Keratinocyte (primary cell): ENCODE measurements around the gene ZCCHC7. TPM values are rescaled to one million over a fixed set of nuclear protein-coding genes. Genes with fewer than 3 reads are reported as not detected.

Source experiments
- DNase-seq: peaks from one replicate; pipeline ENCODE4 v3.0.0-alpha.2; 2011; ENCODE audit warnings: low read depth, missing footprints, low spot score
- FAIRE-seq: peaks from 2 replicates; lab custom pipeline; 2011; peaks lifted over from hg19 to GRCh38; lab: Jason Lieb, UNC
- H2AFZ ChIP-seq: 2 replicates; pipeline ENCODE4 v1.6.0; 2012; ENCODE audit warnings: low read length, control low read depth, inconsistent platforms; ENCODE audit not compliant: control insufficient read depth
- H3K27ac ChIP-seq: 2 replicates; pipeline ENCODE4 v1.5.1; 2011; ENCODE audit warnings: low read length; ENCODE audit not compliant: control insufficient read depth, insufficient read depth
- H3K27me3 ChIP-seq: 3 replicates; pipeline ENCODE4 v1.6.0; 2011; ENCODE audit warnings: low read length; ENCODE audit not compliant: control insufficient read depth, insufficient read depth; ENCODE audit errors: extremely low read depth
- H3K36me3 ChIP-seq, 2 experiments: 2 replicates in 1 of 2; 3 replicates in 1 of 2; pipeline ENCODE4 v1.5.1; 2011; ENCODE audit warnings: low read length in 2 of 2, mild to moderate bottlenecking in 1 of 2; ENCODE audit not compliant: control insufficient read depth in 2 of 2, insufficient read depth in 2 of 2; ENCODE audit errors: extremely low read depth in 1 of 2
- H3K4me1 ChIP-seq: 3 replicates; pipeline ENCODE4 v1.5.1; 2011; ENCODE audit warnings: low read length; ENCODE audit not compliant: control insufficient read depth, insufficient read depth; ENCODE audit errors: extremely low read depth
- H3K4me2 ChIP-seq: 3 replicates; pipeline ENCODE4 v1.6.0; 2011; ENCODE audit warnings: low read depth, low read length; ENCODE audit not compliant: control insufficient read depth, insufficient read depth; ENCODE audit errors: extremely low read depth
- H3K4me3 ChIP-seq, 3 experiments: fragments of 200-600 bp in 1 of 3; sonication (generic) in 1 of 3; 2 replicates in 2 of 3; 3 replicates in 1 of 3; pipeline ENCODE4 v1.5.1; 2011 to 2016; ENCODE audit warnings: low read length in 3 of 3, mild to moderate bottlenecking in 3 of 3, control low read depth in 2 of 3, inconsistent platforms in 1 of 3, low read depth in 1 of 3, mixed read lengths in 1 of 3, mixed run types in 1 of 3, moderate library complexity in 1 of 3; ENCODE audit not compliant: control insufficient read depth in 2 of 3, insufficient read depth in 2 of 3; ENCODE audit errors: extremely low read depth in 1 of 3
- H3K79me2 ChIP-seq: 2 replicates; pipeline ENCODE4 v1.6.0; 2012; ENCODE audit warnings: low read length; ENCODE audit not compliant: control insufficient read depth, insufficient read depth
- H3K9ac ChIP-seq: 3 replicates; pipeline ENCODE4 v1.6.0; 2011; ENCODE audit warnings: low read length; ENCODE audit not compliant: control insufficient read depth, insufficient read depth; ENCODE audit errors: extremely low read depth
- H3K9me1 ChIP-seq: 3 replicates; pipeline ENCODE4 v1.6.0; 2011; ENCODE audit warnings: low read length; ENCODE audit not compliant: control insufficient read depth, insufficient read depth; ENCODE audit errors: extremely low read depth
- H3K9me3 ChIP-seq: 2 replicates; pipeline ENCODE4 v1.5.1; 2012; ENCODE audit warnings: low read depth, low read length; ENCODE audit not compliant: control insufficient read depth
- H4K20me1 ChIP-seq: 3 replicates; pipeline ENCODE4 v1.6.0; 2011; ENCODE audit warnings: low read length; ENCODE audit not compliant: control insufficient read depth, insufficient read depth; ENCODE audit errors: extremely low read depth
- EZH2 ChIP-seq: IDR thresholded peaks from one replicate; pipeline ENCODE4 v1.6.1; 2012; ENCODE audit warnings: inconsistent platforms, mild to moderate bottlenecking, low read length, moderate library complexity
- dilution Hi-C: fragments of 300-500 bp; cut with MboI; formaldehyde crosslinking; loops from one replicate; pipeline ENCODE4 v1.7.0; 2020; ENCODE audit warnings: low sequenced_read_pairs; ENCODE audit not compliant: extremely low pct_ligation_motif_present
- polyA plus RNA-seq, 5 experiments: library from polyadenylated mRNA; depleted of rRNA in 3 of 5; stranded (reverse) in 3 of 5; stranded (forward) in 1 of 5; unstranded in 1 of 5; fragments of >200 nt; gene quantifications; 1 replicate in 1 of 5; 2 replicates in 3 of 5; 3 replicates in 1 of 5; pipeline versions ENCODE4 v1.2.1 to v1.2.3, GENCODE V29; 2011 to 2012; ENCODE audit warnings: missing spikeins in 2 of 5, low read depth in 1 of 5, low replicate concordance in 1 of 5
- TF ChIP-seq, protein P1 (sequence below), 3 experiments: IDR thresholded peaks in 1 of 3; conservative IDR thresholded peaks in 1 of 3; optimal IDR thresholded peaks in 1 of 3; 2 replicates in 2 of 3; 3 replicates in 1 of 3; pipeline versions ENCODE3 to v1.5.1; 2011; ENCODE audit warnings: low read length in 3 of 3, mild to moderate bottlenecking in 3 of 3, moderate library complexity in 2 of 3, control low read depth in 1 of 3, inconsistent platforms in 1 of 3; ENCODE audit not compliant: insufficient read depth in 2 of 3; ENCODE audit errors: extremely low read depth in 1 of 3

The ZCCHC7 gene
- polyA plus RNA-seq, 1 donor (not counting 4 experiments of a cell fraction or from before 2014, with no cell fraction given), result 16.5 TPM

DNA sequence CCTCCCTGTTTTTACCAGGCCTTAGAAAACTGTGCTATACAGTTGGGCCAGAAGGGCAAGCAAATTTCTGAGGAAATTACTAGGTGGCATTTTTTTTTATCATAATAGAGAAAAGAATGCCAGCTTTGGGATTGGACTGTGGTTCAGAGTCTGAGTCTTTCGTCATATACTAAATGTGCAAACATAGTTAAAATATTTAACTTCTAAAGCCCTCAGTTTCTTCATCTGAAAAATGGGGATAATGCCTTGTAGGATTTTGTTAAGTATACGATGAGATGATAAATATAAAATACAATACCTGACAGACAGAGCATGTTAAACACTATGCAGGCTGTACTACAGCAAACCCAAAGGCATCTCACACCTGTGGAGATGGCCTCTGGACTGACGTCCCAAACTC is 214.9 kb downstream of the ZCCHC7 start:
- H3K9me3 ChIP-seq, result no peaks in the 10 kb centered on the region
- H3K27ac ChIP-seq, result no peak overlapping the region
- no peaks in the 10 kb centered on the region for H3K36me3 ChIP-seq
- H3K4me2 ChIP-seq, result no peak overlapping the region
- H4K20me1 ChIP-seq, result no peaks in the 10 kb centered on the region
- TF ChIP-seq EZH2, result no peak
- TF ChIP-seq, protein P1, sequence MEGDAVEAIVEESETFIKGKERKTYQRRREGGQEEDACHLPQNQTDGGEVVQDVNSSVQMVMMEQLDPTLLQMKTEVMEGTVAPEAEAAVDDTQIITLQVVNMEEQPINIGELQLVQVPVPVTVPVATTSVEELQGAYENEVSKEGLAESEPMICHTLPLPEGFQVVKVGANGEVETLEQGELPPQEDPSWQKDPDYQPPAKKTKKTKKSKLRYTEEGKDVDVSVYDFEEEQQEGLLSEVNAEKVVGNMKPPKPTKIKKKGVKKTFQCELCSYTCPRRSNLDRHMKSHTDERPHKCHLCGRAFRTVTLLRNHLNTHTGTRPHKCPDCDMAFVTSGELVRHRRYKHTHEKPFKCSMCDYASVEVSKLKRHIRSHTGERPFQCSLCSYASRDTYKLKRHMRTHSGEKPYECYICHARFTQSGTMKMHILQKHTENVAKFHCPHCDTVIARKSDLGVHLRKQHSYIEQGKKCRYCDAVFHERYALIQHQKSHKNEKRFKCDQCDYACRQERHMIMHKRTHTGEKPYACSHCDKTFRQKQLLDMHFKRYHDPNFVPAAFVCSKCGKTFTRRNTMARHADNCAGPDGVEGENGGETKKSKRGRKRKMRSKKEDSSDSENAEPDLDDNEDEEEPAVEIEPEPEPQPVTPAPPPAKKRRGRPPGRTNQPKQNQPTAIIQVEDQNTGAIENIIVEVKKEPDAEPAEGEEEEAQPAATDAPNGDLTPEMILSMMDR (optimal IDR thresholded peaks at IDR 0.05 in 1 of 3, IDR thresholded peaks at IDR 0.05 in 1 of 3, conservative IDR thresholded peaks at IDR 0.05 in 1 of 3; ENCODE audit: extremely low read depth in 1 of 3, insufficient read depth in 2 of 3, low read length in 3 of 3), result no peak
- FAIRE-seq, result no peak
- no peak overlapping the region for H3K9ac ChIP-seq
- H3K79me2 ChIP-seq, result no peaks in the 10 kb centered on the region
- no peak overlapping the region for H3K4me3 ChIP-seq
- H3K4me1 ChIP-seq, result no peaks in the 10 kb centered on the region
- H3K27me3 ChIP-seq, result no peaks in the 10 kb centered on the region
- H3K9me1 ChIP-seq, result no peaks in the 10 kb centered on the region
- no peak for DNase-seq
- dilution Hi-C loops, result no loop called here
- no peak overlapping the region for H2AFZ ChIP-seq

DNA sequence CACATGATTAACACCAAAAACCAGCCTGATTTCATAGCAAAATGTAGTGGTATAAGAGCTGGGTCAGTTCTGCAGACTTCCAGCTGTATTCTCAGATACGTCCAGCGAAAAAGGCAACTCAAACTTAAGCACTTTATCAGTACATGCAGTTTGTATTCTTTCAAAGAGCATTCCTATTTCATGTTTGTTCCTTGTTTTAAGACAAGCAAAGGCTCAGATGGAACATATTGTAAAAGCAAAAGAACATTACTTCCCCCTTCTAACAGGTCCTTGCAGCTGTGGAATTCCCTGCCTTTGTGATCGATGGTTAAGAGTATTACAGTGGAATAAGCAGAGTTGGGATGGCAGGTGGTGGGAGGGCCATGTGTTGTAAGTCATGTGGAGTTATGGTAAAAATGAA is 215.8 kb downstream of the ZCCHC7 start:
- FAIRE-seq, result peak; percentile 9
- Histone ChIP-seq H3K79me2 (no peaks in the 10 kb centered on the region), H3K9me3 (no peaks in the 10 kb centered on the region), H3K4me1 (no peaks in the 10 kb centered on the region), H3K9ac (no peak overlapping the region), H3K4me3 (no peak overlapping the region), H3K27me3 (no peaks in the 10 kb centered on the region), H3K9me1 (no peaks in the 10 kb centered on the region), H3K36me3 (no peaks in the 10 kb centered on the region), H3K27ac (no peak overlapping the region), H2AFZ (no peak overlapping the region), H3K4me2 (no peak overlapping the region), H4K20me1 (no peaks in the 10 kb centered on the region)
- DNase-seq, result no peak
- dilution Hi-C loops, result no loop called here
- TF ChIP-seq, protein P1 (optimal IDR thresholded peaks at IDR 0.05 in 1 of 3, IDR thresholded peaks at IDR 0.05 in 1 of 3, conservative IDR thresholded peaks at IDR 0.05 in 1 of 3; ENCODE audit: extremely low read depth in 1 of 3, insufficient read depth in 2 of 3, low read length in 3 of 3), result no peak
- TF ChIP-seq EZH2, result no peak
